Liver (tissue), 9 donors: ENCODE data around the gene PIGM. TPM values are rescaled to one million over a fixed set of nuclear protein-coding genes. Genes with fewer than 3 reads are reported as not detected.

Source experiments
- DNase-seq: peaks from one replicate; pipeline ENCODE4 v3.0.0-alpha.2; 2017; ENCODE audit warnings: low spot score
- H3K27ac ChIP-seq, 2 donors: one replicate each; pipeline ENCODE4 v1.7.0; 2013; ENCODE audit warnings: inconsistent platforms in 2 of 2, low read length in 2 of 2, control low read depth in 1 of 2, low read depth in 1 of 2, mild to moderate bottlenecking in 1 of 2
- H3K27me3 ChIP-seq, 4 donors: one replicate each; pipeline versions ENCODE4 v1.6.1 to v1.7.0; 2013; ENCODE audit warnings: low read length in 3 of 4, inconsistent platforms in 1 of 4, mild to moderate bottlenecking in 1 of 4, moderate library complexity in 1 of 4; ENCODE audit not compliant: control insufficient read depth in 4 of 4, insufficient read depth in 4 of 4
- H3K36me3 ChIP-seq, 4 donors: one replicate each; pipeline versions ENCODE4 v1.6.1 to v1.7.0; 2013; ENCODE audit warnings: low read length in 3 of 4, mild to moderate bottlenecking in 3 of 4, low read depth in 1 of 4, moderate library complexity in 1 of 4; ENCODE audit not compliant: control insufficient read depth in 4 of 4, insufficient read depth in 3 of 4
- H3K4me1 ChIP-seq, 4 donors: one replicate each; pipeline versions ENCODE4 v1.6.1 to v1.7.0; 2013; ENCODE audit warnings: low read length in 3 of 4, mild to moderate bottlenecking in 3 of 4, moderate library complexity in 1 of 4; ENCODE audit not compliant: control insufficient read depth in 4 of 4, insufficient read depth in 4 of 4
- H3K4me3 ChIP-seq, 3 donors: one replicate each; pipeline versions ENCODE4 v1.6.1 to v1.7.0; 2013; ENCODE audit warnings: low read length in 3 of 3, control low read depth in 1 of 3, low read depth in 1 of 3, mild to moderate bottlenecking in 1 of 3
- H3K9ac ChIP-seq, 2 donors: one replicate each; pipeline ENCODE4 v1.7.0; 2013; ENCODE audit warnings: low read length in 2 of 2, mild to moderate bottlenecking in 2 of 2, moderate library complexity in 2 of 2, control low read depth in 1 of 2, low read depth in 1 of 2
- H3K9me3 ChIP-seq, 4 donors: one replicate each; pipeline versions ENCODE4 v1.6.1 to v1.7.0; 2013; ENCODE audit warnings: low read length in 3 of 4; ENCODE audit not compliant: control insufficient read depth in 4 of 4
- ATF3 ChIP-seq: IDR thresholded peaks from 2 replicates; pipeline ENCODE4 v1.6.1; 2016; ENCODE audit warnings: antibody characterized with exemption
- CTCF ChIP-seq: fragments of 150-350 bp; IDR thresholded peaks from 2 replicates; pipeline ENCODE4 v1.5.1; 2017; ENCODE audit warnings: improper control_type of control experiment, low read depth, low read length; ENCODE audit not compliant: missing input control
- EGR1 ChIP-seq, 2 donors: IDR thresholded peaks; 2 replicates each; pipeline ENCODE4 v1.6.1; 2016 to 2018; ENCODE audit warnings: antibody characterized with exemption in 2 of 2, low read depth in 2 of 2
- FOXA1 ChIP-seq: IDR thresholded peaks from 2 replicates; pipeline ENCODE4 v1.6.1; 2016; ENCODE audit warnings: antibody characterized with exemption
- GABPA ChIP-seq, 2 donors: IDR thresholded peaks in 1 of 2; conservative IDR thresholded peaks in 1 of 2; 2 replicates each; pipeline ENCODE4 v1.6.1; 2016; ENCODE audit warnings: antibody characterized with exemption in 2 of 2, mild to moderate bottlenecking in 1 of 2, moderate library complexity in 1 of 2
- HNF4A ChIP-seq, 2 donors: conservative IDR thresholded peaks; 2 replicates each; pipeline ENCODE4 v1.6.1; 2016; ENCODE audit warnings: antibody characterized with exemption in 2 of 2, mild to moderate bottlenecking in 2 of 2
- HNF4G ChIP-seq: IDR thresholded peaks from 2 replicates; pipeline ENCODE4 v1.6.1; 2016; ENCODE audit warnings: antibody characterized with exemption
- JUND ChIP-seq, 2 donors: IDR thresholded peaks; 2 replicates each; pipeline ENCODE4 v1.6.1; 2016; ENCODE audit warnings: antibody characterized with exemption in 2 of 2
- MAX ChIP-seq: IDR thresholded peaks from 2 replicates; pipeline ENCODE4 v1.6.1; 2016; ENCODE audit warnings: antibody characterized with exemption
- RAD21 ChIP-seq, 2 donors: IDR thresholded peaks; 2 replicates each; pipeline ENCODE4 v1.6.1; 2016; ENCODE audit warnings: antibody characterized with exemption in 2 of 2, mild to moderate bottlenecking in 2 of 2
- REST ChIP-seq: IDR thresholded peaks from 2 replicates; pipeline ENCODE4 v1.6.1; 2016; ENCODE audit warnings: antibody characterized with exemption, mild to moderate bottlenecking
- RXRA ChIP-seq, 2 donors: IDR thresholded peaks; 2 replicates each; pipeline ENCODE4 v1.6.1; 2017 to 2018; ENCODE audit warnings: antibody characterized with exemption in 2 of 2, mild to moderate bottlenecking in 1 of 2
- SP1 ChIP-seq: IDR thresholded peaks from 2 replicates; pipeline ENCODE4 v1.6.1; 2018; ENCODE audit warnings: antibody characterized with exemption, mild to moderate bottlenecking
- TAF1 ChIP-seq: conservative IDR thresholded peaks from 2 replicates; pipeline ENCODE4 v1.6.1; 2016; ENCODE audit warnings: antibody characterized with exemption, mild to moderate bottlenecking
- YY1 ChIP-seq: IDR thresholded peaks from 2 replicates; pipeline ENCODE4 v1.6.1; 2016; ENCODE audit warnings: antibody characterized with exemption, mild to moderate bottlenecking
- ZBTB33 ChIP-seq: IDR thresholded peaks from 2 replicates; pipeline ENCODE4 v1.6.1; 2016; ENCODE audit warnings: antibody characterized with exemption
- WGBS: extraction: QIAGEN DNeasy Blood & Tissue Kit; methylation state at CpG from one replicate; pipeline ENCODE4 v1.1.7; 2013; 5-methylcytosine and 5-hydroxymethylcytosine counted together
- polyA plus RNA-seq, 2 donors: library from polyadenylated mRNA; stranded (reverse) in 1 of 2; unstranded in 1 of 2; fragments of 200-250 nt in 1 of 2; fragments of >200 nt in 1 of 2; fragmentation: Nextera tagmentation in 1 of 2; extraction: Ambion mirVana in 1 of 2; gene quantifications; one replicate each; pipeline versions ENCODE4 v1.2.1 to v1.2.3, GENCODE V29; 2013 to 2015
- total RNA-seq, 2 donors: library from RNA; depleted of rRNA; stranded (reverse); fragments of >200 nt; gene quantifications; one replicate each; pipeline ENCODE4 v1.2.3, GENCODE V29; 2014
- donor health status: healthy.
- donor health status: healthy.
- donor health status: healthy.
- donor health status: healthy.
- donor health status: healthy.

Gene PIGM
- total and polyA plus RNA-seq, 4 donors, result 2.9 to 4.2 (median 3.6) TPM

- DNase-seq, result no peak
- WGBS, result 66% methylated on average over 4 of the region's 4 CpGs
- Histone ChIP-seq H3K27ac (no peak overlapping the region), H3K4me1 (peaks cover 0 to 6% (median 3%) of the 10 kb centered on the region in 4 donors), H3K4me3 (no peak overlapping the region), H3K9me3 (no peaks in the 10 kb centered on the region), H3K9ac (no peak overlapping the region), H3K27me3 (no peaks in the 10 kb centered on the region), H3K36me3 (no peaks in the 10 kb centered on the region)
- TF ChIP-seq FOXA1, result no peak
- no peak for TF ChIP-seq ZBTB33
- TF ChIP-seq HNF4G, result no peak
- TF ChIP-seq HNF4A (conservative IDR thresholded peaks at IDR 0.05), result no peak
- no peak for TF ChIP-seq SP1
- no peak for TF ChIP-seq RXRA (IDR thresholded peaks at IDR 0.05)
- no peak for TF ChIP-seq YY1
- TF ChIP-seq CTCF, result no peak
- no peak for TF ChIP-seq TAF1
- no peak for TF ChIP-seq GABPA (IDR thresholded peaks at IDR 0.05 in 1 of 2, conservative IDR thresholded peaks at IDR 0.05 in 1 of 2)
- no peak for TF ChIP-seq RAD21 (IDR thresholded peaks at IDR 0.05)
Measured at GRCh38 chr1:160074865-160075264, 43.1 kb upstream of the PIGM start.

- no peaks in the 10 kb centered on the region for H3K27me3 ChIP-seq
- H3K9ac ChIP-seq, result no peak overlapping the region
- no peak for TF ChIP-seq REST
- no peak for TF ChIP-seq FOXA1
- TF ChIP-seq MAX, result no peak
- no peak for TF ChIP-seq ATF3
- no peak for TF ChIP-seq HNF4A (conservative IDR thresholded peaks at IDR 0.05)
- TF ChIP-seq SP1, result no peak
- TF ChIP-seq TAF1, result no peak
- no peak for TF ChIP-seq RAD21 (IDR thresholded peaks at IDR 0.05)
- no peak for TF ChIP-seq GABPA (IDR thresholded peaks at IDR 0.05 in 1 of 2, conservative IDR thresholded peaks at IDR 0.05 in 1 of 2)
- TF ChIP-seq EGR1 (IDR thresholded peaks at IDR 0.05; ENCODE audit: low read depth in 2 of 2), result no peak
- TF ChIP-seq JUND (IDR thresholded peaks at IDR 0.05), result no peak
- 77% methylated on average over 5 of the region's 5 CpGs for WGBS
- H3K9me3 ChIP-seq, result no peaks in the 10 kb centered on the region
- H3K27ac ChIP-seq, result no peak overlapping the region
- DNase-seq, result no peak
- peaks cover 0 to 6% (median 3%) of the 10 kb centered on the region in 4 donors for H3K4me1 ChIP-seq
- no peaks in the 10 kb centered on the region for H3K36me3 ChIP-seq
- H3K4me3 ChIP-seq, result no peak overlapping the region
Measured at GRCh38 chr1:160071289-160071688, 39.5 kb upstream of the PIGM start.
